Hematopoietic multipotent progenitor cell (in vitro differentiated cells): Measurements from ENCODE around the gene SND1. TPM values are rescaled to one million over a fixed set of nuclear protein-coding genes. Genes with fewer than 3 reads are reported as not detected.
"Not testable (repeated sequence)": the region's sequence is repeated elsewhere in the genome, so short reads cannot be mapped to it uniquely, and the experiment has no call there.

ENCODE experiments used
- DNase-seq, 3 donors: peaks; one replicate each; pipeline ENCODE4 v3.0.0-alpha.2; 2011 to 2015; ENCODE audit warnings: low read depth in 2 of 3, low spot score in 2 of 3
- total RNA-seq: library from RNA; depleted of rRNA; stranded (reverse); fragments of >200 nt; gene quantifications from one replicate; pipeline ENCODE4 v1.2.3, GENCODE V29; 2012

SND1 gene
- total RNA-seq, 1 donor, result 165 TPM

- DNase-seq, result no peak
Observed at GRCh38 chr7:127900732-127901685, 249.0 kb downstream of the SND1 start.

GRCh38 chr7:127901895-127902703 lies 250.1 kb downstream of the SND1 start:
- DNase-seq, result peak in 1 of 3 donors; percentile 29

GRCh38 chr7:127902753-127903152 lies 250.8 kb downstream of the SND1 start:
- not testable (repeated sequence) for DNase-seq

- DNase-seq, result no peak
Observed at GRCh38 chr7:127903892-127904669, 252.1 kb downstream of the SND1 start.

GRCh38 chr7:127904670-127904985 lies 252.6 kb downstream of the SND1 start:
- no peak for DNase-seq

- no peak for DNase-seq
Observed at GRCh38 chr7:127905021-127905420, 253.0 kb downstream of the SND1 start.

- DNase-seq, result no peak
Observed at GRCh38 chr7:127905491-127906330, 253.7 kb downstream of the SND1 start.

GRCh38 chr7:127907110-127908040 lies 255.4 kb downstream of the SND1 start:
- DNase-seq, result no peak

GRCh38 chr7:127908430-127909258 lies 256.6 kb downstream of the SND1 start:
- no peak for DNase-seq

GRCh38 chr7:127909424-127910152 lies 257.6 kb downstream of the SND1 start:
- DNase-seq, result no peak

- DNase-seq, result no peak
Observed at GRCh38 chr7:127910670-127911069, 258.7 kb downstream of the SND1 start.

- DNase-seq, result no peak
Observed at GRCh38 chr7:127911968-127912511, 260.0 kb downstream of the SND1 start.

GRCh38 chr7:127912901-127913300 lies 260.9 kb downstream of the SND1 start:
- no peak for DNase-seq

- DNase-seq, result no peak
Observed at GRCh38 chr7:127913686-127914085, 261.7 kb downstream of the SND1 start.

GRCh38 chr7:127914693-127915092 lies 262.7 kb downstream of the SND1 start:
- no peak for DNase-seq

- no peak for DNase-seq
Observed at GRCh38 chr7:127916735-127917134, 264.7 kb downstream of the SND1 start.

- no peak for DNase-seq
Observed at GRCh38 chr7:127918130-127918529, 266.1 kb downstream of the SND1 start.
